Mesenteric fat pad (tissue), 1 donor: ENCODE results near the gene ZBTB9. TPM values are rescaled to one million over a fixed set of nuclear protein-coding genes. Genes with fewer than 3 reads are reported as not detected.

ENCODE experiments used
- DNase-seq: peaks from one replicate; pipeline ENCODE4 v3.0.0-alpha.2; 2020; ENCODE audit warnings: low spot score
- total RNA-seq: library from RNA; stranded (reverse); fragmentation: NEBNext Ultra II Directional; extraction: Animal tissue kit (Norgen Biotek cat#: 25700); gene quantifications from one replicate; pipeline ENCODE4 v1.2.1, GENCODE V29; 2021
- donor health status: DM: yes; HTN: yes; CAD: no.

Gene ZBTB9
- total RNA-seq, 1 donor from 2014 or later, result 4.6 TPM

DNA sequence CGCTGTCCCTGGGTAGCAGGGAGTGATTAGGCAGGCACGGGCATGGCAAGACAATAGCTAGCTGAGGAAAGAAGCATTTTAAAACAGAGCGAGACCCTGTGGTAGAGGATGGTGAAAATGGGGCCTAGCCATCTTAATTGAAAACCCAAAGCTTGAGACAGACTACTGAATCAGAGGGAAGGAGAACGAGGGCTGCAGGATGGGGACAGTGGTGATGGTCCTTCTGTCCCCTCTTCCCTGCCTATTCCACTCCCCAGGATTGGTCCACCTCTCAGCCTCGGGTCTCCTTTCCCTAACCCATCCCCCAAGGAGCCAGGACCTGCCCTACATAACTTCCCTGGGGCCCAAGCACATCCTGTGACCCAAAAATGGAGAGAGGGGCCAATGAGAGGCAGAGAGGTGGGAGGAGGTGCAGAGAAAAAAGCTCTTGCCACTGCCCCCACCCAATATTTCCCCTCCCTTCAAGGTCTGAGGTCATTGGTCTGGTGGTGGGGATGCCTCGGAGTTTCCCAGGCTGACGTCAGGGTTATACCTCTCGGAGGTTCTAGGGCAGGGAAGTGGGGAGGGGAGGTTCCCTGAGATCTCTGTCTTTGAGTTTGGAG lies 35.6 kb upstream of the ZBTB9 start:
- no peak for DNase-seq

DNA sequence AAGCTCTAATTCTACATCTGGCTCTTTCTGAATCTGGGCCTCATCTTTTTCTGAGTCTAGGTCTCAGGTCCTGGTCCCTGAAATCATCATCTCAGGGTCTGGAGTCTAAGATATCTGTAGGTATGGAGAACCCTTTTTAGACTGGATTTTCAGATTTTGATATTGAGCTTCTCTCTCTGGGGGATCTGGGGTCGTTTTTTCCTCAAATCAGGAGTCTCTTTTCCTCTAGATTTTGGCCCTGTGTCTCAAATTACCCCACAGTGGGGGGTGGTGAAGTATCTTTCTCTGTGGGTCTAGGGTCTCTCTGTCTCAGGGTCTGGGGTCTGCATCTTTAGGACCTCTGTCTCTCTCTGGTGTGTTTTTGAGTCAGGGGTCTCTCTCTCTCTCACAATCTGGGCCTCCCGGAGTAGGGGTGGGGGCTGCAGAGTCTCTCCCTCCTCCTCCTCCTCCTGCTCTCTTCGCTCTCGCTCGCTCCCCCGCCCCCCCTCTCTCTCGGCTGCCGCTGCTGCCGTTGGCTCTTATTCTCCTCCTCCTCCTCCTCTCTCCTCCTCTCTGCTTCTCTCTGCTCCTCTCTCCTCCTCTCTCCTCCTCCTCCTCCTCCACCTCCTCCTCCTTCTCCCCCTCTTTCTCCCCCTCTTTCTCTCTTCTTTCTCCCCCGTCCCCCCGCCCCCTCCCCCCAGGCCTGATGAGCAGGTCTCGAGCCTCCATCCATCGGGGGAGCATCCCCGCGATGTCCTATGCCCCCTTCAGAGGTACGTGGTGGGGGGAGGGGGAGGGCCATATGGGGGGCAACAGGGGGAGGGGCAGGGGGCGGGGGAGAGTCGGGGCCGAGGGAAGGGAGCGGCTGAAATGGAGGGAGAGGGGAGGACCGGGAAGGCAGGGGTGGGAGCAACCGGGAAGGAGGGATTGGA lies 34.5 kb upstream of the ZBTB9 start, which contains the start of gene SYNGAP1:
SYNGAP1 (plus strand) TSS at position 486 of the 911 bp plus-strand sequence; CDS start at position 686, 200 bp downstream.
- no peak for DNase-seq

DNA sequence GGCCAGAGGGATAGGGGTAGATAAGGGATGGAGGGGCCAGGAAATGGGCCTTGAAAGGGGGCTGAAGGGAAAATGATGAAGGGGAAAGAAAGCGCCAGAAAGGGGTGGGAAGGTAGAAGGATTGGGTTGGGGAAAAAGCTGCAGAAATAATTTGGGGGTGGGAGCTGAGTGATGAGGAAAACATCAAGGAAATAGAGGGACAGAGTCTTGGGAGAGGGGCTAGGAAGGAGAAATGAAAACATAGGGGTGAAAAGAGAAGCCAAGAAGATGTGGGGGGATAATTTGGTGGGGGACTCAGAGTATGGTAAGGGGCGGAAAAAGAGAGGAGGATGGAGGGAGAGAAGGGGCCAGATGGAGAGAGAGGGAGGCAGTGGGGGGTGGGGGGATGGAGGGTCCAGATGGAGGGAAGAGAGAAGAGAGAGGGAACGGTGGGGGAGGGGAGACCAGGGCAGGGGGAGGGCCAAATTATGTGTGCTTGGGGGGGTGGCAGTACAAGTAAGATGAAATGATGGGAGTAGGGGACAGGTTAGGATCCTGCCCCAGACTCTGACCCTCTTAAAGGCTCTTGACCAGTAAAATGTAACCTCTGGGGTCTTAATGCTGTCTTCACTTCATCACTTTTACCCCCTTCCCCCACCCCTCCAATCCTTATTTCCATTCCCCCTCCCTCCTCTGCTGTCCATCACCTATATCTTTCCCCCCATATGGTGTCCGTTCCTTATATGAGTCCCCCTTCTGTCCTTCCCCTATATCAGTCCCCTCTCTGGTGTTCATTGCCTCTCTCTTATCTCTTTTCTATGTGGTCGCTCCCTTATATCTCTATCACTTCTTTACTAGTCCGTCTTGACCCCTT lies 33.7 kb upstream of the ZBTB9 start:
- DNase-seq, result no peak

DNA sequence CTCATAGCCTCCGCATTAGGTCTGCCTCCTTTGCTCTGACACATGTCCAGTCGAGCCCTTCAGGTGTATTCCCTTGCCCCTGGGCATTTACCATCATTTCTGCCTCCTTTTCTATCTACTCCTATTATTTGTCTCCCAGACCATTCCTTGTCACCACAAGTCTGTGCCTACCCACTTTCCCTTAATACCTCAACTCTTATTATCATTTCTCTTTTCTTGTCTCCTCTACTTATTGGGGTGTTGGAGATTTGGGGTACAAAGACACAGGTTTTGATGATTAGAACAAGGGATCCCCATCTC lies 33.1 kb upstream of the ZBTB9 start:
- DNase-seq, result no peak

DNA sequence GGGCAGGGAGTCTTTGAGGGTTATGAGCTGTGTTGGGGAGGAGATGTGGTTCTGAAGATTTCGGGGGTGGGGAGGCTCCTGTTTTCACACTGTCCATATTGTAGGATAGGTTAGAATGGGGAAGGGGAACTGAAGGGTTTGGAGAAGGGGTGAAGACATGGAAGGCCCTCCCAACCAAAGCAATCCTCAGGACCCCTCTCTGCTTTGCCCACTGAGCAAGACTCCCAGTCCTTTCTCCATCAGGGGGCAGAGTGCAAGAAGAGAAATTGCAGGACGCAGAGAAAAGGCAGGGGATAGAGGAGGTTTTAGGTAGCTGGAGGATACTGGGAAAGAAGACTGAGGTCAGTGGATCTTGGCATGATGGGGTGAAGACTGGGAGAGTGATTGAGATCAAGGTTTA lies 30.6 kb upstream of the ZBTB9 start:
- no peak for DNase-seq

DNA sequence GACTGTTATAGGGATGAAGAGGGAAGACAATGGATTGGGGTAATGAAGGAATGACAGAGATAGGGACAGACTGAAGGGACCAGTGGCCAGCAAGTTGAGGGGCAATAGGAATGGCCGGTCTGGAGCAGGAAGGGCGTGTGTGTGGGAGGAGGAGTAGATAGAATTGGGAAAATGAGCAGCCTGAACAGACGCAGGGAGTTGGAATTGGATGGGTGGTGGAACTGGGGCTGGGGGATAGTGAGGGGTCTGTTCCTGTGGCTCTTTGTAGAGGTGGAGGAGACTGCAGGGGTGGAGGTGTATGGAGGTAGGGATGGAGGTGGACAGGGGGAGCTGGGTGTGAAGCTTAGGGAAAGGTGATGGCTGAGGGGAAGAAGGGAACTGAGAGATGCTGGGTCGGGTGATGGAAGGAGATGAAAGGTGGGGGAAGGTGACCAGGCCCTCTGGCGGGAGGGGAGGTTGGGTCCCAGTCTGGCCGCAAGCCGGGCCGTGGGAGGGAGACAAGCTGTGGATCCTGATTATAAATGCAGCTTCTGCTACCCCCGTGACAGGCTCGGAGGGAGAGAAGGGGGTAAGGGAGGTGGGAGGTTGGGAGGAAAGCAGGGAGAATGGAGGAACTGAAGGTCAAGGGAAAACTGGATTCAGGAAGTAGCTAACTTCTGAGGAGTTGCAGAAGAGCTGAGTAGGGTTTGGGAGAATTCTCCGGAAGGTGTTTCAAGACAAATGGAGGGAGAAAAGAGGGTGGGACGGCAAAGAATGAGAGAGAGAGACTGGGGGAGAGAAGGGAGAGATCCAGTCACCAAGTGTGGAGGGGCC lies 29.3 kb upstream of the ZBTB9 start:
- no peak for DNase-seq

DNA sequence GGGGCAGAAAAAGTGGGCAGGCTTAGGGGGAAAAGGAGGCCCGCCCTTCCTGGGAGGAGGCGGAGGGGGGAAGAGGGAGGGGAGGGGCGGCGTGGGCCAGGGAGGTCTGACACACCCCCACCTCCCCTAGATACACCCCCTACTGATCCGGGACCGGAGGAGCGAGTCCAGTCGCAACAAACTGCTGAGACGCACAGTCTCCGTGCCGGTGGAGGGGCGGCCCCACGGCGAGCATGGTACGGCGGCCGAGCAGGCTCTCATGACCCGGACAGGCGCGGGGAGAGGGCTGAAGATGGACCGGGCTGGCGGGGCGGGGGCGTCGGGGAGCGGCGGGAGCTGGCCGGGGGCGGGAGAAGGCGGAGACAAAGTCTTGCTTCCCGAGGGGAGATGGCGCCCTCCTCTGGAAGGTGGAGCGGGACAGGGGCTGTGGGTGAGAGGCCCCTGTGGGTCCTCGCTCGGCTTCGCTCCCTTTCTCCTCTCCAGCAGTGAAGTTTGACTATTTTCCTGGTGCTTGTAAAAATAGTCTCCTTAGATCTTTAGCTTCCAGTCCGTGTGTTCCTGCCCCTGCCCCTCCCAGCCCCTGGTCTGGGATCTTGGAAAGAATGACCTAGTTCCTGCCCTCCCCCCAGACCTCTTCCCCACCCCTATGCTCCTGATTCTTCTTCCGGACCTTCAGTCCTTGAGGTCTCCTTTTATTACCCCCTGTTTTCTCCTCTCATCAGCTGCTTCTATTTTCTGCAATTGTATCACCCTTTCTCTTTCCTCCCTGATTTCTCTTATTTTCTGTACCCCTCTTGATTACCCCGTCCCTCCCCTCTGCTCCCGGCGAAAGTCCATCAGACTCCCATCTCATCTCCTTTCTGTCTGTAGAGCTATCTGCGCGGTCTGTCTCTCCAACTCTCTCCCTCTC lies 28.5 kb upstream of the ZBTB9 start:
- DNase-seq, result peak; percentile 96

DNA sequence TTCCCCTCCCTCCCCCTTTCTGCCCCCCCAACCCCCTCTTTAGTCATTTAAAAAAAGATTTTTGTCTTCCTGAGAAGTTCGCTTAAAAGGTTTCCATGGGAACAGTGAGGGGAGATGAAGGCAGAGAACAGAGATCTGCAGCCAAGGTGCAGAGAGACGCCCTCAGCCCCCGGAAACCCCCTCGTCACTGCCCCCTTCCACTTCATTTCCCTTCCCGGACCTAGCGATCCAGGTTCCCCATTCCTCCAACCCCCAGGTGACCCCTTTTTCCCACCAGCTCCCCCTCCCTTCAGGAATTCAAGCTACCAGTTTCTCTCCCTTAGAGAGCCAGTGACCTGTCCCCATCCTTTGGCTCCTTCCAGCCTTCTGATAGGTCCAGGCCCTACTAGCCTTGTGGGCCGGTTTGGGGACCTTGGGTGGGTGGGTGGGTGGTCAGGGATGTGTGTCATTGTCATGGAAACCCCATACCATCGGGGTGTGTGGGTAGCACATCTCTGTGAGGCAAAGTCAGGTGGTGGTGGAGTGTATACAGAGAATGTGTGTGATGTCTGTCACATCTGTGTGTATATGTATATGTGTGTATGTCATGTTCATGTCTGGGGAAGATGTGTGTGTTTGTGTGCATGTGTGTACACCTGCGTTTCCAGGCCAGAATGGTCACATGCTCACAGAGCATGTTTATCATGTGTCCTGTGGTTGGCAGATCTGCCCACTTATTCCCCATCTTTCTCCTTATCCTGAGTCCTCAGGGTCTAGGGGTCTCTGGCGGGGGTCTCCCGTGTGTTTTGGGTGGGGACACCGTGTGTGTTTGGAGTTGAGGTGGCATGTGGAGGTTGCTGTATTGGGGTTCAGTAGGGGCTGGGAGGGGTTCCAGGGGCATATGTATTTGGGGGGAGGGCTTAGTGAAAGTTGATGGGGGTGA lies 27.5 kb upstream of the ZBTB9 start:
- no peak for DNase-seq

DNA sequence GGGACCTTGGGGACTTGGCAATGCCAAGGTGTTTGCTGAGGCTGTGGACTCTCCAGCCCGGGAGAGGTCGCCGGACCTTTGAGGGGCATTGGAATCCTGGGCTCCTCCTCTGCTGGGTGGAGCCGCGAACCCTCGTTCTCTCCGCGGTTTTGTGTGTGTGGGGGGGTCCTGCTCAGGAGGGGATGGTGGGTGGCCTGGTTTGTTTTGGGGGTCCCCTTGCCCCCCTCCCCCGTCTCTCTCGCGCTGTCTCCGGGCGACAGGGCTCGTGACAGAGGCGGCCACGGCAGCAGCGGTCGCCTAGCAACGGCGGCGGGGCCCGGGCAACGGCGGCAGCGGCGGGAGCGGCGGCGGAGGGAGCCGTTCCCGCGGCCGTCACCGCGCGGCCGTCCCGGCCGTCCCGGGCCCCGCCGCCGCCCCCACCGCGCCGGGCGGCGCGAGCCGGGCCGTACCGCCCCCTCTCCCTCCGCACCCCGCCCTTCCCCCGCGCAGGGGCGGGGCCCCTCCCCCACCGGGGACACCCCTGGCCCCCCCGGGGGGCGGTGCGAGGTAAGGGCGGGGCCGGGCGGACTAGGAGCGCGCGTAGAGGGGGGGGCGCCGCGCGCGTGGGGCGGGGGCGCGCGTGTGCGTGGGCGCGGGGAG lies 26.7 kb upstream of the ZBTB9 start:
- no peak for DNase-seq

DNA sequence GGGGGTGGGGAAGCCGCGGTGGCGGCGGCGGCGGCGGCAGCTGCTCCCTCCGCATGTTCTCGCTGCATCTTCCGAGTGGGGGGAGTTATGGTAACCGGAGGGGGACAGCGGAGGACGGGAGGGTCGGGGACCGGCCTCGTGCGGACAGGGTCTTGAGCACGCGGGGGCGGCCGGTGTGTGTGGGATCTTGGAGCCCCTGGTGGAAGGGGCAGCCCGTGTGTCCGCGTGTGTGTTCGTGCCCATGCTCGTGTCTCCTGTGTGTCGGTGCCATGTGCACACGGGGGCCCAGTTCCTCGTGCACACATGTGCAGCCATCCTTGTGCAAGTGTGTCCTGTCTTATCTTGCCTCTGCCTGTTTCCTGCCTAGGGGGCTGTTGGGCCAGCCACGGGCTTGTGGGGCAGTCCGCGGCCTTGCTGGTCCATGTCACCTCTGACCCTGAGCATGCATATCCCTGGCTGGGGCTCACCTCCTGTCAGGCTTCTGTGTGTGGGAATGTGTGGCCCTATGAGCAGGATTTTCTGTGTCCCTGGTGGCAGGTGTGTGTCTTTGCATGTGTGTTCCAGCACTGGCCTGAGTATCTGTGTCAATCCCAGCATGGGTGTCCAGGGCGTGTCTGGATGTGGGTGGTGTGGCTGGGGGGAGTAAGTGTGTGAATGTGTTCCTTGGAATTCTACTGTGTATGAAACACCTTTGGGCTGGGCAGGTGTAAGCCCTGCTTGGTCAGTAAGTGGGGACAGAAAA lies 26.0 kb upstream of the ZBTB9 start:
- DNase-seq, result no peak

DNA sequence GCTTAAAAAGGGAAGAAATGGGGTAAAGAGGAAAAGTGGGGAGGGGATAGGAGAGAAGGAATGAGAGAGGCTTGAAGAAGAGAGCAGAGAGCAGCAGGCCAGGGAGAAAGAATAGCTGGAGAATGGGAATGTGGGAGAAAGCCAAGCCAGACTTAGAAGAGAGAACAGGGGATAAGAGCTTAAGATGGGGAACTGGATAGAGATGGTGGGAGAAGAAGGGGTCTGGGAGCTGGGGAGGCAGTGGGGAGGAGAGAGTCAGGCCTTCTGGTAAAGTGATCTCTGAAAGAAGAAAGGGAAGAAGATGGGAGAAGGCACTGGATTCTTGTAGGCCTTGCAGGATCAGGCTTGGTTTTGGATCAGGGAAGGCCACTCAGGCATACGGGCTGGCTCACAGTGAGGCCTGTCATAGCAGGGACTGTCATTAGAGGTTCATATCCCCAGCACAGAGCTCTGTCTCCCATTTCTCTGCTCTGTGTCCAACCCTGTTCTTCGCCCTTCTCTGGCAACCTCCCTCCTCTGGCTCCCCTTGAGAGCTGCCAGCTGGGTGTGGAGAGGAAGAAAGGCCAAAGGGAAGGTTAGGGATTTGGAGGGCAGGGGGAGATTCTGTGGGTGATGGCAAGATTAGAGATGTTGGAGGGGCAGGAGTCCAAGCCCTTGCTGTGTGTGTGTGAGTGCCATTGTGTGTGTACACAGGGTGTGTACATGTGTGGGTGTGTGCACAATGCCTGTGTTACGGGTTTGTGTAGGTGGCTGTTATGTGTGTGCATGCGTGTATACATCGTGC lies 25.2 kb upstream of the ZBTB9 start:
- no peak for DNase-seq

DNA sequence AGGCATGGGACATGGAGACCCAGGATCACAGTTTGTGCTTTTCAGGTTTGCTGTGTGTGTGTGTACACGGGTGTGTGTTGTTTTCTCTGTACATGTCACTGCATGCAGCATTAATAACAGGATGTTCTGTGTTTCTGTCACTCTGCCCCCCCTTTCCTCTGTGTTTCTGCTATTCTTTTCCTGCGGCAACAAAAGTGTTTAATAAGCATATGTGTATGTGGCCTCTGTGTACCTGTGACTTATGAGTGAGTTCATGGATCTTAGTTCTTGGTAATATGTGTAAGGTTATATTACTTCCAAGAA lies 24.7 kb upstream of the ZBTB9 start:
- no peak for DNase-seq

DNA sequence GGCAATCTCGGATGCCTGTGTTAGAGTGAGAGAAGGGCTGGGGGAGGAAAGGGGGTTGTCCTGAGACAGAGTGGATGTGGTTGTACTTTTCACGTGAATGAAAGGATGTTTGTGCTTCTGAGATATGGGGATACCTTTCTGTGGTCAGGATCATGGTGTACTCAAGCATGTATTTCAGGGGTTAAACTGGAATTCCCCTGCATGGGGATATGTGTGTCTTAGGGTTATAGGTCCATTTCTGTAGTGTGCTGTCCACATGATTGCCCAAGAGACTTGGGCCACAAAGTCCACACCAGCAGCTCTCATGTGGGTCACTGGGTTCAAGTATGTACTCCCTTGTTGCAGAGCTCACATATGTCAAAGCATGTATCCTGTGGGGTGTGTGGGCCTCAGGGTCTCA lies 24.0 kb upstream of the ZBTB9 start:
- no peak for DNase-seq

DNA sequence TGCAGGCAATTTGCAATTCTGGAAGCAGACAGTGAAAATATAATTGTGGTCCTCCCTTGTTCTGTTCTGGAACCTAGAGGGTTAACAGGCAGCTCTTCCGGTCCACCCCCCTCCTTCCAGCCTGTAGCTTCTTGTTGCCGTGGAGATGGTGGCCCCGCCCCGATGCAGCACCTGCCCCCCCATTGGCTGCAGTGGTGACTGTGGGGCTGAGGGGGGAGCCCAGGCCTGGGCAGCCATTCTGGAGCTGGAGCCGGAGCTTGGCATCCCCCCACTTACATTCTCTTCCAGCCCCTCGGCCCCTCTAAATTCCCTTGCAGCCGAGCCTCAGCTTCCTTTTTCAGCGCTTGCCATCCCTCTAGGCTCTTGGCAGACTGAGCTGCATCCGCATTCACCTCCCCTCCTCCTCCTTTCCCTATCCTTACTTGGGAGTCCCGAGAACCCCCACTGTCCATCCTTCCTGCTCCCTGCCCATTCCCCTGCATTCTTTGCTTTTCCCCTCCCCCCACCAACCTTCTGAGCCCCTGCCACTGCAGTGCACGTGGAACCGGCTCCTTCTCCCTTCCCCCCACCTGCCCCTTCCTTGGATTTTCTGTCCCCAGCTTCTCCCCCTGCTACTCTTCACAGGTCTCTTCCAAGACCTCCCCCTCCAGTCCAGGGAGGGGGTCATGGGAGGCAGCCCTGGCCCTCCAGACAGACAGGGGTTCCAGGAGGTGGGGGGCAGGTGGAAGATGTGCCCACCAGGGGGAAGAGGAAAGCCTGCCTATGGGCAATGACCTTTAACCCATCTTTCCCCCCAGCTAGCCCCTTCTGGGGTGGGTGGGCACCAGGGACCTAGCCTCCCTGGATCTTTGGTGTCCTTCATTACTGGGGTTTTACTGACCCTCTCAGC lies 23.1 kb upstream of the ZBTB9 start:
- no peak for DNase-seq

DNA sequence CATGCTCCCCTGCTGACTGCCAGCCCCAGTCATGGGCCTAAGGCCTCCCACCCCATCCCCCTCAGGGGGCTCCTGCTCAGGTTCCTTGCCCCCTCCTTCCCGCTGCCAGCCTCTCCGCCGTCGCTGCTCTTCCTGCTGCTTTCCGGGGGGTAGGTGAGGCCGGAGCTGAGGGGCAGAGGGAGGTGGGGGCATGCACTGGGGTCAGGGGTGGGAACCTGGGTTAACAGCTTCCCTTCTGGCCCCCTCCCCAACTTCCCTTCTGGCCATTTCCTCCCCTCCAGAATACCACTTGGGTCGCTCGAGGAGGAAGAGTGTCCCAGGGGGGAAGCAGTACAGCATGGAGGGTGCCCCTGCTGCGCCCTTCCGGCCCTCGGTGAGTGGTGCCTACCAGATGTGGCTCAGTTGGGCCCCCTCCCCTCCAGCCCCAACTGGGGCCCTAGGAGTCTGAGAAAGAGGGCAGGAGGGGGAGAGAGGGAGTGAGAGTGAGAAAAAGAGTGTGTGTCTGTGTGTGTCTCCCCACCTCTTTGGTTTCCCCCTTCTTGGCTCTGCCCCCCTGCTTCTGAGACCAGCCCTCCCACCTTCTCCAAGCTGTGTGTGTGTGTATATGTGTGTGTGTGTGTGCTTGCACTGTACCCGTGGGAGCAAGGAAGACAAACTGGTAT lies 22.4 kb upstream of the ZBTB9 start:
- DNase-seq, result no peak

DNA sequence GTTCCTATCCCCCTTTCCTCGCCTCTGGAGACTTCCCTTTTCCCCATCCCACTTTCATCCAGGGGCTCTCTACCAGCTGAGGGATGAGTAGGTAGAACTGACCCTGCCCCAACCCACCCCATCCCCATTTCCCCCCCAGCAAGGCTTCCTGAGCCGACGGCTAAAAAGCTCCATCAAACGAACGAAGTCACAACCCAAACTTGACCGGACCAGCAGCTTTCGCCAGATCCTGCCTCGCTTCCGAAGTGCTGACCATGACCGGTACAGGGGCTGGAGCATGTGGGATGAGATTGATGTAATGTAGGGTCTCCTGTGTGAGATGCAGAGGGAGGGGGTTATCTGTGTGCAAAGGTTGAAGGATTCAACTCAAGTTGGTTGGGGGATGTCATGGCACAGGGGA lies 21.8 kb upstream of the ZBTB9 start:
- DNase-seq, result no peak
